Activated CD8-positive, alpha-beta memory T cell treated with anti-CD3 and anti-CD28 coated beads for 48 hours (primary cell): ENCODE results near the gene SLC39A8.
"Not testable (repeated sequence)": the region's sequence is repeated elsewhere in the genome, so short reads cannot be mapped to it uniquely, and the experiment has no call there.

Experiments
- DNase-seq, 3 experiments: peaks; one replicate each; pipeline ENCODE4 v3.0.0-alpha.2; 2020; ENCODE audit warnings: low read depth in 2 of 3, low spot score in 2 of 3

The SLC39A8 gene

DNA sequence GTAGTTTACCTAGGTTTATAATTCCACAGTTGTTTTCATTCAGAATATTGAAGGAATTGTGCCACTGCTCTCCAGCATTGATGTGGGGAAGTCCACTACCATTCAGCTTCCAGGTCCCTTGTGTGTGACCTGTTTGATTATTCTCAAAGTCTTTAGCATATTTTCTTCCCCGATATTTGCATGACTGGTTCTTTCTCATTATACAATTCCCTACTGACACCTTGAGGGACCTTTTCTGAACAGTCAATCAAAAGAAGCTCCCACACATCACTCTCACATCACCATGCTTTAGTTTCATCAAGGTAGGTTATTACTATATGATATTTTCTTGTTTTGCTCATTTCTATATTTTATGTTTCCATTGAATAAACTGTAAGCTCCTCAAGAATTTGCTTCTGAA, 44.1 kb downstream of the SLC39A8 start:
- DNase-seq, result no peak

DNA sequence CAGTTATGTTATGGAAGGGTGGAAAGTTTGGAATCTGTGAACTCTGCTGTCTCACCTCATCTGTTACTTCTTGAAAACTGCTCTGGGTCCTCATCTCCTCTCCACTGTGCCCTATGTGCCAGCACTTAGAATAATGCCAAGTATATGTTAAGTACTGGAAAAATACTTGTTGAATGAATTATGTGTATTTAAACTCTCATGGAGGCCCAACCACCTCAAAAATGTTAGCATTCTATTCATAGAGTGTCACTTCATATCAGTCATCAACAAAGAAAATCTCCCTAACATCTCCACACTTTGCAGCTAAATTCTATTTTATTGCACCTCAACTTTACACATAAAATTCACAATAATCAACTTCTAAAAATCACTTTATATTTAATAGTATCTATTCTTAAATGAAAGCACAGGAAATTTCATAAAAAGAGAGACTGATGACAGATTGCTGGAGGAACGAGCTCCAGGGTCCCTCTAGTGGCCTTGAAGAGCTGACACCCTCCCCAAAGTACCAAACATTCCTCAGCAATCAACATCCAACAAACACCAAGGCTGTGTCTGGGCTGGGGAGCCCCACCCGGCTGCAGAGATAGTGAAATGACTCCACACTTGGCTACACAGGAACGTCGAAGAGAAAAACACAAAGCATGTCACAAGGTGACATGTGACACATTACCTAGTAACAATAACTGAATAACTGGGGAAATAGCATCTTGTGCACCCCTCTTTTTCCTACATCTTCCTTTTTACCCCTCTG, 45.8 kb downstream of the SLC39A8 start:
- DNase-seq, result no peak

DNA sequence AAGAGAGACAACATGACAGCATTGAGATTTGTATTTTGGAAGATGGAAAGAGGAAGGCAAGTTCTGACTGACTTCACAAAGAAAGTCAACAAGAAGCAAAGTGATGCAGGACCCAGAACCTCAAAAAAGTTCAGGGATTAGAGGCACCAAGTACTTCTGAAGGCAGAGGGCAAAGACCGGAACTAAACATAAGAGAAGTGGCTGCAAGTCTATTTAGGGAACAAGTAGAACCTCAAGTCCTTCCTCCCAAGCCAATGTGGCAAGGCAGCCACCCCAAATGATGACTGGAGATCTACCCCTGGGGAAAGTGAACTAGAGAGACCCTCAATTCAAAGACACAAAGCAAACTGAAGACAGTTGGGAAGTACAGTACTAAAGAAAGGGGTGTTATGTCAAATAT, 46.6 kb downstream of the SLC39A8 start:
- DNase-seq, result no peak

DNA sequence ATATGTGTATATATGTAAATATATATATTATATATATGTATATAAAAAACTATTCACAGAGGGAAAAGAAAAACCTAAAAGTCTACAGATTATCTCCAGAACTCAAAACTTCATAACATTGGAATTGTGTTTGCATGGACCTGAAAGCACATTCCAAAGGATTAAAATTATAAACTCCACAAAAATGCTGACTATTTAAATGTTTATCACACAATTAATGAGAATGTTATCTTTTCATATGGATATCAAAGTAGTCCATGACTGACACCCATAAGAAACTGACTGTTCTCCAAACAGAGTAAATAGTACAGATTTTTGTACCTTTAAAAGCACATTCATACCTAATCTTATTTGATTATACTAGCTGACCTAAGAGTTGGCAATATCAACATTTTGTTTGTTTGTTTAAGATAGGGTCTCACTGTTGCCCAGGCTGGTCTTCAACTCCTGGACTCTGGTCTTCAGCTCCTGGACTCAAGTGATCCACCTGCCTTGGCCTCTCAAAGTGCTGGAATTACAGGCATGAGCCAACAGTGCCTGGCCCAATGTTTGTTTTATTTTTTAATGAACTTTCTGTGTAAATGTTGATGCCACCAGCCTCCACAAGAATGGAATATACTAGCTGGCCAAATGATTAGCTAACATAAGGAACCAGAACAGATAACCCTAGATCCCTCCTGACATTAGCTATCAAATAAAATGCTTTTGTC, 50.0 kb downstream of the SLC39A8 start:
- DNase-seq, result no peak

DNA sequence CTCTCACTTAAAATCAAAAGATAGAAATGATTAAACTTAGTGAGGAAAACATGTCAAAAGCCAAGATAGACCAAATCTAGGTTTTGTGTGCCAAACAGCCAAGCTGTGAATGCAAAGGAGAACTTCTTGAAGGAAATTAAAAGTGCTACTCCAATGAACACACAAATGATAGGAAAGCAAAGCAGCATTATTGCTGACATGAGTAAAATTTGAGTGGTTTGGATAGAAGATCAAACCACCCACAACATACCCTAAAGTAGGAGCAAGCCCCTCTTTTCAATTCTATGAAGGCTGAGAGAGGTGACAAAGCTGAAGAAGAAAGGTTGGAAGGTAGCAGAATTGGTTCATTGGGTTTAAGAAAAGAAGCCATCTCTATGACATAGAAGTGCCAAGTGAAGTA, 56.8 kb downstream of the SLC39A8 start:
- DNase-seq, result no peak

DNA sequence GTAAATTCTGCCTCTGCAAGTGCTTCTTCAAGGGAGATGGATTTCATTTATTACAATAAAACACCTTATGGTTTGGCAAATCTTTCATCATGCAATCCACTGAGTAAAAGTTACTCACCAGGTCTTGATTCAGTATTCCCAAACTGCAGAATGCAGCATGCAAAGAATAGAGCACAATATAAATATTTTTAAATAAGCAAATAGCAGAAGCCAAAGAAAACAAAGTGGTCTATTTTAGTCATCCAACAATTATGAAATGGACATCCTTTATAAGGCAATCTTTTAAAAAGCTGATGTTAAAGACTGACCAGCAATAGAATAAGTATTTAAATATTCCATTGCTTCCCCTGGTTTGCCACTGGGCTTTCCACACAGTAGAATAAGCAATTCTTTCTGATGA, 59.5 kb downstream of the SLC39A8 start:
- no peak for DNase-seq

DNA sequence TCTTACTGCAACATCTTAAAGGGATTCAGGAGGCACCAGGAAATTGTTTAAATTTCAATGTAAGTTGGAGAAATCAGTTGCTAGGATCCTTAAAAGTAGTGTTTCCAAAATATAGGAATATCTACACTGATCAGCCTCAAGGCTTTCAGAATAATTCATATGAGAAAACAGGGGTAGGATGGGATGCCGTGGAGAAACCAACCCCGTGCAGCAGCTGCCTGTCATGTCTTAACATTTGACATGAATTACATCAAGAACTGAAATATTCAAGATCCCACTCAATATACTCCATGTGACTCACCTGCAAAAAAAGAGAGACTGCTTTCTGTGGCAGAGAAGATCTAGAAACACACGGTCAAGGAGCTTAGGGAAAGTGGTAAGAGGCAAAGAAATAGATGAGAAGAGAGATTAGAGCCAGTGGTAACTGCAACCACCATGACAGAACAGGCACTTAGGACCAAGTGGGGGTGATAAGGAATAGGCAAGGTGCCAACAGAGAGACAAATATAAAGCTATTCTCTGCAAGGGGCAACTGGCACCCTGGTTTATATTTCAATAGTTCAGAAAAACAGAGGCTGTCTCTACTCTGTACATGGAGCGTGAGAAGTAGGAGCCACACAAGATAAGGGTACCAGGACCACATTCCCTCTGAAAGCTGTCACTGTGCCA, 64.0 kb downstream of the SLC39A8 start:
- no peak for DNase-seq

DNA sequence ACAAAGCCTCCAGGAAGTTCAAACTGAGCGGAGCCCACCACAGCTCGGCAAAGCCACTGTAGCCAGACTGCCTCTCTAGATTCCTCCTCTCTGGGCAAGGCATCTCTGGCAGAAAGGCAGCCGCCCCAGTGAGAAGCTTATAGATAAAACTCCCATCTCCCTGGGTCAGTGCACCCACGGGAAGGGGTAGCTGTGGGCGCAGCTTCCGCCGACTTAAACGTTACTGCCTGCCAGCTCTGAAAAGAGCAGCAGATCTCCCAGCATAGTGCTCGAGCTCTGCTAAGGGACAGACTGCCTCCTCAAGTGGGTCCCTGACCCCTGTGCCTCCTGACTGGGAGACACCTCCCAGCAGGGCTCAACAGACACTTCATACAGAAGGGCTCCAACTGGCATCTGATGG, 72.0 kb downstream of the SLC39A8 start:
- not testable (repeated sequence) for DNase-seq

DNA sequence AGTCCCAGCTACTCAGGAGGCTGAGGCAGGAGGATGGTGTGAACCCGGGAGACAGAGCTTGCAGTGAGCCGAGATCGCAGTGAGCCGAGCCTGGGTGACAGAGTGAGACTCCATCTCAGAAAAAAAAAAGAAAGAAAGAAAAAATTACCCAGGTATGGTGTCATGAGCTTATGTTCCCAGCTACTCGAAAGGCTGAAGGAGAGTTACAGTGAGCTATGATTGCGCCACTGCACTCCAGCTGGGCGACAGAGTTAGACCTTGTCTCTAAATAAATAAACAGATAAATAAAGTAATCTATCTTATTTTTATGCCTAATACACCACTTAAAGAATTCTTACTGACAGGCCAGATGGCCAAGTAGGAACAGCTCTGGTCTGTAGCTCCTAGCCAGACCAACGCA, 73.0 kb downstream of the SLC39A8 start:
- DNase-seq, result no peak

DNA sequence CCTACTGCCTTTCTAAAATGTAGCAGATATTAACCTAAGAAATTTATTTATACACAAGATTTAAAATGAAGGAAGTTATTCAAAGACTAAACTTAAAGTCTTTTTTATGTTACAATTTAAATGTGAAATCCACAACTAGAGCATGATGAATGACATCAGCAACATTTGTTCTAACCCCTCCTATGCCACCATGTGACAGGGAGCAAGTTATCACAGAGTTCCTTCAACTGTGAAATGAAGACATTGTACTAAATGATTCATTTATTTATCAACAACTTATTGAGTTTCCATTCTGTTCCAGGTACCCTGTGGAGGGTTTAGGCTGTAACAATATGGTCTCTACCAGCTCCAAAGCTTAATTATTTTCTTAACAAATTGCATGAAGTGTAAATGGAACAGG, 76.9 kb downstream of the SLC39A8 start:
- no peak for DNase-seq

DNA sequence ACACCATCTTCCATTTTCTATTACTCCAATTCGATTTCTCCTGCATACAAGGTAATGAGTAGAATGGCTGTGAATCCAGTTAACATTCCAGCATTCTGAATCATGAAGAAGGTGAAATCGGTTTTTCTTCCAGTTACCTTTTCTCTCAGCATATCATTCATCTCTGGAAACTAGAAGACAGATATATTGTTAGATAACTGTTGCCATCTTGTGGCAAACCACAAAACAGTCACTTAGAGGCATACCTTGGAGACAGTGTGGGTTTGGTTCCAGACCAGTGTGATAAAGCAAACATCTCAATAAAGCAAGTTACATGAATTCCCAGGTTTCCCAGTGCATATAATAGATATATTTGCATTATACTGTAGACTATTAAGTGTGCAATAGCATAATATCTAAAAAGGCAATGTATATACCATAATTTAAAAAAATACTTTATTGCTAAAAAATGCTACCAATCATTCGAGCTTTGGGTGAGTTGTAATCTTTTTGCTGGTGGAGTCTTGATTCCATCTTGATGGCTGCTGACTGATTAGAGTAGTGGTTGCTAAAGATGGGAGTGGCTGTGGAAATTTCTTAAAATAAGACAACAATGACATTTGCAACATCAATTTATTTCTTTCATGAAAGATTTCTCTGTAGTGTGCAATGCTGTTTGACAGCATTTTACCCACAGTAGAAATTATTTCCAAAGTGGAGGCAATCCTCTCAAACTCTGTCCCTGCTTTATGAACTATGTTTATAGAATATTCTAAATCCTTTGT, 82.1 kb downstream of the SLC39A8 start:
- DNase-seq, result no peak

DNA sequence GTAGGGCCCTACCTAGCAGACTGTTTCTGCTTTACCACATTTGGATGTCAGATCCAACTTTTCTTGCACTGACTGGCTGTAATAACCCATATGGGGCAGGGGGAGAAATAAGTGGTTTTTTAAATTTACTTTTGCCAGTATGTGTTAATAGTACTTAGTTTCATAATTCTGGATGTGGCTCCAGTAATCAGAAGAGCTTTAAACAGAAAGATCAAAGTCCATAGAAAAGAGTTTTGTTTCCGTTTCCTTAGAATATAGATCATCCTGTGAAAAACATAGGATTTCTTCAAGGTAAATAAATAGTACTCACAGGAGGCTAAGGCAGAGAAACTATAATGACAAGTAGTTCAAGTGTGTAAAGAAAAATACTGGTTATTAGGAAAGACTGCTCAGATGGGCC, 85.6 kb downstream of the SLC39A8 start:
- DNase-seq, result no peak

DNA sequence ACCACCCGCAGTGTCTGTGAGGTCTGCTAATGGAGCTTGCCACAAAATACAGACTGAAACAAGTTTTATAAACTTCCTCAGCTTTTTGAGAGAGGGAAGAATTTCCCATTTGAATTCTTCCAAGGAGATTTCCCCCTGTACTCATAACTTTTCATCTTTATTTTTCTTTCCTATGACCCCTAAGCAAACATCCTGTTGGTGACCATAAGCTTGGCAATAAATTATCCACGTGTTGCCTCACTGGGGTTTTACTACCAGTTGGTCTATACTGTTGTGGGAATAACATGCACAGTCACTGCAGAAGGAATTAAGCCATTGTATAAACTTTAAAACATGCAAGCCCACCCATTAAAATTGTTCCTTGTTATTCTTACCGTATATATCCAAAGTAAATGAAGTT, 86.2 kb downstream of the SLC39A8 start:
- no peak for DNase-seq

DNA sequence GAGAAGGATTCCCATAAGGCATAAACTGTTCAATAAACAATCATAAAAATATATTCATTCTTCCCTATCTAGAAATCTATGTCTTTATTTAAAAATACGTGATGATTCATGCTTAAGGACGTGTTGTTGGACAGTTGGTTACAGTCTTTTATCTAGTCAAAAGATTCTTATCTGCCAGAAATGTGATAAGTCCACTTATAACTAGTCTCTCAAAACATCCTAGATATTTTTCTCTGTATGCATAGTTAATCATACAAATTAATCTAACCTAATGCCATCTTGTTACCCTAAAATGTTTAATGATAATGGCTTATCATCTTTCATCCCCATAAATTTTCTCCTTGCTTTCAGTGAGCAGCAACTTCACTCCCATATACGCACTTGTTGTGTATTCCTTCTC, 89.0 kb downstream of the SLC39A8 start:
- DNase-seq, result no peak

DNA sequence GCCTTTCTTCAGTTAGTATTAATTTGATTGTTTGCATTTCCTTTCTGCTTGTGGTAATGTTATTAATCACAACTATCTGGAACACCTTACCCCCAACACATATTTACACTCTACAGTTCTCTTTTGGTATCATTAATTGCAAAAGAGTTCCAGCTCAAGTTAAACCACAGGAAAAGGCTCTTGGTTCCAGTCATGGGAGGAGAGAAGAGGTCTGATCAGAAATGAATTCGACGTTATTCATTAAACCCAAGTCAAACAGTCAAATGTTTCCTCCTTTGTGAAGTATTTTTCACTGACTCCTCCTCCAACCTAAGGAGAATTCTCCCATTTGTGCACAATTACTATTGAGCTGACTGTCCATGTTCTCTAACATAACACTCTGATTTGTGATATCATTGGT, 91.4 kb downstream of the SLC39A8 start:
- DNase-seq, result no peak

DNA sequence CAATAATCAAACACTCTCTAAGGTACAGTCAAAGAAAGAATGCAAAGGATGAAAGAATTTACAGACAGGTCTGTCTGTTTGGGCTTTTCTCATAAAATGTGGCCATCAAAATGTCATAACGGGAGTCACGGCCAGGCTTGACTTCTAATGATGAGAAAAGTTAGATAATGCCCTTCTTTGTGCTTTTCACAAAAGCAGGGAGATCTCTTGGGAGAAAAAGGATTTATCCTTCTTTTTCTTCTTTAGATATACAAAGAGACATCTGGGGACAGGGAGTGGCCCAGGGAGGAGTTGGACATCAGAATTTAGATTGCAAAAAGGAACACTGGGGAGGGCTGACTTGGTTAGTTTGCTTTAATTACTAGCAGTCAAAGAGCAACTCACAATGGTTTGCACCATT, 93.1 kb downstream of the SLC39A8 start:
- DNase-seq, result no peak

DNA sequence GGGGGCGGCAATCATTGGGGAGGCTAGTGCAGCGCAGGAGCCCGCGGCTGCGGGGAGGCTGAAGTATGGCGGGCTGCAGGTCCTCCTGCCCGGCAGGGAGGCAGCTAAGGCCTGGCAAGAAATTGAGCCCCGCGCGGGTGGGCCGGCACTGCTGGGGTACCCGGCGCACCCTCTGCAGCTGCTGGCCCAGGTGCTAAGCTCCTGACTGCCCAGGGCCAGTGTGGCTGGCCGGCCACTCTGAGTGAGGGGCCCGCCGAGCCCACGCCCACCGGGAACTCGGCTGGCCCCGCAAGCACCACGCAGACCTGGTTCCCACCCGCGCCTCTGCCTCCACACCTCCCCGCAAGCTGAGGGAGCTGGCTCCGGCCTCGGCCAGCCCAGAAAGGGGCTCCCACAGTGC, 94.9 kb downstream of the SLC39A8 start:
- DNase-seq, result no peak

DNA sequence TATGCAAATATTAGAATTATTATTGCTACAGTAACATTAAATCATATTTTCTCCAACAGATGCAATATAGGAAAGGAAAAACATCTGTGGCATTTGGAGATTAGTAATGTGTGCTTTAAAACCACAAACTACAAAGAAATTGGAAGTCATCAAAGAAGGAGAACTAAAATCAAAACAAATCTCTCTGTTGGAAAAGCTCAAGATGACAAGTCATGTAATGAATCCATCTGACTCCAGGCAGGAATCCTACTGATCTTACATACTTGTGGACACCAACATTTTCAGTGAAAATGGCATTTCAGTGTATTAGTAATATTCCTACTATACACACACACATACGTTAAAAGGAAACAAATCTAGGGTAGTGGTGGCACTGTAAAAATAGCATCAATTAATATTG, 98.2 kb downstream of the SLC39A8 start:
- DNase-seq, result no peak

DNA sequence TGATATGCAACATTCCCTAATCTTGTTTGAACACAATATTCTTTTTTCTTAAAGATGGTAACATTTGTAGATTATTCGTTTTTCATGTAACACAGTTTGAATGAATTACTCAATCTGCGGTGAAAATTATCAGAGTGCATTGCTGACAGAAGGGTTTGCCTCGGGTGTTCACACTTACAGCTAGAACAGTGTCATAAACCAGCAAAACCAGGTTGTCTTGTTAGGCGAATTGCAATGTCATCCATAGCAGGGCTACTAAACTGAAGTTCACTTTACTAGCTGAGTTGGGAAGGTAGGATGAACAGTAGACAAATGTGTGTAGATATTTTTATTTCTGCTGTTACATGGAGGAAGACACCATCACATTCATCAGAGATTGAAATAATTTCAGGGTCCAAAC, 98.9 kb downstream of the SLC39A8 start:
- no peak for DNase-seq

DNA sequence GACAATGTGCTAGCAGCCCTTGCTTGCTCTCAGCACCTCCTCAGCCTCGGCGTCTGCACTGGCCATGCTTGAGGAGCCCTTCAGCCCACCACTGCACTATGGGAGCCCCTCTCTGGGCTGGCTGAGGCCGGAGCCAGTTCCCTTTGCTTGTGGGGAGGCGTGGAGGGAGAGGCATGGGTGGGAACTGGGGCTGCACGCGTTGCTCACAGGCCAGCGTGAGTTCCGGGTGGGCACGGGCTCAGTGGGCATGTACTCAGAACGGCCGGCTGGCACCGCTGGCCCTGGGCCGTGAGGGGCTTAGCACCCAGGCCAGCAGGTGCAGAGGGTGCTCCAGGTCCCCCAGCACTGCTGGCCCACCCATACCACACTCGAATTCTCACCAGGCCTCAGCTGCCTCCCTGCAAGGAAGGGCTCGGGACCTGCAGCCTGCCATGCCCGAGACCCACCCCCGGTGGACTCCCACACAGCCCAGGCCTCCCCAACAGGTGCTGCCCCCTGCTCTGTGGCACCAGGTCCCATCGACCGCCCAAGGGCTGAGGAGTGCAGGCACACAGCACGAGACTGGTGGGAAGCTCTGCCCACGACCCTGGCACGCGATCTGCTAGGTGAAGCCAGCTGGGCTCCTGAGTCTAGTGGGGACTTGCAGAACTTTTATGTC, 100.3 kb downstream of the SLC39A8 start:
- DNase-seq, result no peak

DNA sequence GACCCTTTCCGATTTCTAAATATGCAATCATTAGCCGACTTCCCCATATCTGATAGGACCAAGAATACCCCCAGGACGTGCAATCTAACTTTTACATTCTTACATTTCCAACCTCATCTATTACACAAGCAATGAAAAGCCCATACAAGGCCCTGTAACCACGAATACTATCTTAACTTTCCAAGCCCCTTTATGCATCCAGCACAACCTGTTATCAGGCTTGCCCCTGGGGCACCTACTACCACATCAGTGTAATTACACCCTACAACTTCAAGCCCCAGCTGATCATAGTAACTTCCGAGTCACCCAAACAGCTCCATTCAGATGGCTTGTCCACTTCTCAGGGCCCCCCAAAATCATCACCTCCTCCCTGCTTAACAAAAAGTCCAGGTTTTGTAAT, 102.0 kb downstream of the SLC39A8 start:
- not testable (repeated sequence) for DNase-seq
